GM21423 (cell line): ENCODE data around the gene ATF4.
A peak's percentile ranks its signal among the peaks of the same experiment; 100 is the strongest.
"Not testable (repeated sequence)": the region's sequence is repeated elsewhere in the genome, so short reads cannot be mapped to it uniquely, and the experiment has no call there.

ENCODE experiments used
- ATAC-seq: cut with Tn5 transposase; IDR thresholded peaks from one replicate; pipeline ENCODE4 v1.9.1; 2021; ENCODE audit warnings: mild to moderate bottlenecking, moderate library complexity; ENCODE audit not compliant: unreplicated experiment

Gene ATF4

DNA sequence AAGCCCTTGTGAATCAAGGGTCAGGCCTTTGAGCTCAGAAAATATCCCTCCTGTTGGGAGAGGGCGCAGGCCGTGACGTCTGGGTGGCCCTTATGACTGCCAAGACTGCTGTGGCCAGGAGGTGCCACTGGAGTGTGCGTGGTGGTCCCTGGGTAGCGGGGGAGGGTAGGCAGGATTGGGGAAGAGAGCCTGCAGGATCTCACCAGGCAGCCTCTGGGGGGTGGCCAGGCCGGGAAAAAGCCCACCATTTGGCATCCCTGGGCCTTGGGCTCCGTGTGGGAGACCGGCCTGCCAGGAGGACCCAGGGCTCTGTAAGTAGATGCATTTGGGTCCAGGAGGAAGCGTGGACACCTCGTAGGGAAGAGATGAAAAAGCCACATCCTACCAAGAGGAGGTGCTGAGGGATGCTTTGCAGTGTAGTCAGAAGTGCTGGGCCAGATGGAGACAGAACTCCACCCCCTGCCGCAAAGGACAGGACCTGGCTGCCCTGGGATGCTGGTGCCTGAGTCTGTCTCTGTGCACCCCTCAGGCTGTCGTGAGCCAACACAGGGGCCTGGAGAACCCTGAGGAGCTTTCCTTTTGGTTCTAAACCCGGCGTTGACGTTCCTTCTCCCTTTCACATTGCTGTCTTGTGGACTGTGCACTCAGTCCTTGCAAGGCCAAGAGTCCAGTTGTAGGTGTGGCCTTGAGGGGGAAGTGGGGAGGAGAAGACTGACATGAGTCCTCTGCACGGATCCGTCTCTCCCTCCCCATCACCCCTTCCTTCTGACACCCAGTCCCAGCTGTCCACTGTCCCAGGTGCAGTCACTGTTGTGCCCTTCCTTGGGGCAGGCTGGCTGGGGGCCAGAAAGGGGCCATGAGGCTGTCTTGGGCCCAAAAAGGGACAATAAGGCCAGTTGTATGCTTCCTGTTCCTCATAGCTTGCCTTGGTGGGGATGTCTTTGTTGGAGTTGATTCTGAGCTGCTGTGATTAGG lies 31.0 kb upstream of the ATF4 start:
- ATAC-seq: no peak

DNA sequence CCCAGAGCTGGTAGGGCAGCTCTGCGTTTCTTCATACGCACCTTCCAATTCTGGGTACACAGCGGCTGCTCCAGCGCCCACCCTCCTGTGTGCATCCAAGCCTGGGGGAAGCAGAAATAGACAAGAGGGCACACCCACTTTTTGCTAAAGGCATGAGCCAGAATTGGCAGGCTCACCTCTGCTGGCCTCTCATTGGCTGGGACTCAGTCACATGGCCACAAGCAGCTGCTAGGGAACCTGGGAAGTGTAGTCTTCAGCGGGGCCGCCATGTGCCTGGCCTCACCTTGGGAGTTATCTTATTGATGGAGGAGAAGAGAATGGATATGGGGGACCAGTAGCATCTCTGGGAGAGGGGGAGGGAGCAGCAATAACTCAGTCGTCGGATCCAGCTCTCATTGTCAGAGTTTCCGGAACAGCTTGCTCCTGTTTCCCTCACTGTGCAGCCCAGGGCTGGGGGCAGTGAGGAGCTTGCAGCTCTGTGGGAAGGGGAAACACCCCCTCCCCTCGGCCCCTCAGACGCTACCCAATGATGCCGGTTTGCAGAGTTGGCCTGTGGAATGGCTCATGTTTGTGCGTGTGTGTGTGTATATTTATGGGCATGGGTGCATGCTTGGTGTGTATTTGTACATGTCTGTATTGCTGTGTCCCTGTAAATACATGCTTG lies 30.1 kb upstream of the ATF4 start:
- ATAC-seq: no peak

GRCh38 chr22:39490966-39491680 lies 29.2 kb upstream of the ATF4 start:
- ATAC-seq: no peak

- no peak for ATAC-seq
These were observed 28.7 kb upstream of the ATF4 start for GRCh38 chr22:39491696-39492095.

GRCh38 chr22:39492186-39492585 lies 28.2 kb upstream of the ATF4 start:
- ATAC-seq: no peak

GRCh38 chr22:39493759-39494158 lies 26.6 kb upstream of the ATF4 start:
- no peak for ATAC-seq

DNA sequence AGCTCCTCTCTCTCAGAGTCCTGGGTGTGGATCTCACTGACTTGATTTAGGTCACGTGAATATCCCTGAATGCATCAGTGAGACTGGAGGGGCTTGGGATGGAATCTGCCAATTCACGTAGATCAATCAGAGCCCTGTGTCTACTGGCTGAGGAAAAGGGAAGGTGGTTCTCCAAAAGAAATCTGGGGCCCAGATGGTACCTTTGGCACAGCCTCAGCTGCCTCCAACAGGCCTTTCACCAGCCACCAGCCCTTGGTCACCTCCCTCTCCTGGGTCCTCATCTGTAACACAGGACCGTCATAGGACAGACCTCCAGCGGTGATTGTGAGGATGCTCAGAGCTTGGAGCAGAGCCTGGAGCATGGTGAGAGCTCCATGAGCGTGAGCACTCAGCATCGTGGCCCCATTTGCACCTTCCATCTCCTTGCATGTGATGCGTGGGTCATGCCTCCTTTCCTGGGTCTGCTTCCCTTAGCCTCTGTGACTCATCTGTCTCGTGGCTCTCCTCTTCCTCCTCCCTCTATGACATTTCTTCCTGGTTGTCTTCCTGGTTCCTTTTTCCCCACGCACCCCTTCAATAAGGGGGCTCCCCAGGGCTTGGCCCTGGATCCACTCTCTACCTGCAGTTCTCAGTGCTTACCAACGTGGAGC lies 25.8 kb upstream of the ATF4 start:
- no peak for ATAC-seq

GRCh38 chr22:39496131-39496838 lies 24.1 kb upstream of the ATF4 start:
- no peak for ATAC-seq

- no peak for ATAC-seq
These were observed 22.9 kb upstream of the ATF4 start for GRCh38 chr22:39497429-39497828.

- no peak for ATAC-seq
These were observed 22.0 kb upstream of the ATF4 start for GRCh38 chr22:39498368-39498767.

DNA sequence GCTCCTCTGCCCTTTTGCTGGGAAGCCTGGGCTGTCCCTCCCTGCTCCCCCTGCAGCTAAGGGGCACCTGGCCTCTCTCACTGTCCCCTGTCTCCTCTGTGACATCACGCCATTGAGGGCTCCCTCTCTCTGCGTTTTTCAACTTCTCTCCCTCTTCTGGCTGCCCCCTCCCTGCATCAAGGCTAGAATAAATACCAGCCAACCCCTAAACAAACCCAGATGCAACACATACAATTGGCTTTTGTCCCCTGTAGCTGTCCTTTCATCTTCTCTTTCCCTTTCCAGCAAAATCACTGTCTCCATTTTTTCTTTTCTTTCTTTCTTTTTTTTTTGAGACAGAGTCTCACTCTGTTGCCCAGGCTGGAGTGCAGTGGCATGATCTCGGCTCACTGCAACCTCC lies 21.6 kb upstream of the ATF4 start:
- ATAC-seq: no peak

GRCh38 chr22:39500101-39500500 lies 20.3 kb upstream of the ATF4 start:
- ATAC-seq: no peak

DNA sequence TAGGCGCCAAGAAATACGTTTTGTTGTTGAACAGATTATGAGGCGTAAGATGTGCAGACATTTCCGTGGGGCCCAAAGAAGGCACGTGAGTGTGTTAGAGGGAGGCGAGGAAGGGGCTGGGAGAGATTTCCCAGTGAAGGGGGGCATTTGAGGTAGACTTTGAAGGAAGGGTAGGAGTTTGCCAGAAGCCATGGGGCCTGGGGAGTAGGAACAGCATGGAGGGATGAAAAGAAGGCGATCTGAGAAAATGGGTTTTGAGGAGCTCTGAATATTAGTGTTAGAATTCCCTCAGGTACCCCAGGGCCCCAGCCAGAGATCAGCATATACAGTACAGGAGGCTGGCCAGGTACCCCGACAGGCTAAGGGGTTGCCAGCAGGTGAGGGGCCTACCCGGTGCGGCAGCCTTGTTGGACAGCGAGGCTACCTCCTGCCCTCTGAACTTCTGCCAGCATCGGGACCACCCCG lies 18.7 kb upstream of the ATF4 start:
- ATAC-seq: no peak

DNA sequence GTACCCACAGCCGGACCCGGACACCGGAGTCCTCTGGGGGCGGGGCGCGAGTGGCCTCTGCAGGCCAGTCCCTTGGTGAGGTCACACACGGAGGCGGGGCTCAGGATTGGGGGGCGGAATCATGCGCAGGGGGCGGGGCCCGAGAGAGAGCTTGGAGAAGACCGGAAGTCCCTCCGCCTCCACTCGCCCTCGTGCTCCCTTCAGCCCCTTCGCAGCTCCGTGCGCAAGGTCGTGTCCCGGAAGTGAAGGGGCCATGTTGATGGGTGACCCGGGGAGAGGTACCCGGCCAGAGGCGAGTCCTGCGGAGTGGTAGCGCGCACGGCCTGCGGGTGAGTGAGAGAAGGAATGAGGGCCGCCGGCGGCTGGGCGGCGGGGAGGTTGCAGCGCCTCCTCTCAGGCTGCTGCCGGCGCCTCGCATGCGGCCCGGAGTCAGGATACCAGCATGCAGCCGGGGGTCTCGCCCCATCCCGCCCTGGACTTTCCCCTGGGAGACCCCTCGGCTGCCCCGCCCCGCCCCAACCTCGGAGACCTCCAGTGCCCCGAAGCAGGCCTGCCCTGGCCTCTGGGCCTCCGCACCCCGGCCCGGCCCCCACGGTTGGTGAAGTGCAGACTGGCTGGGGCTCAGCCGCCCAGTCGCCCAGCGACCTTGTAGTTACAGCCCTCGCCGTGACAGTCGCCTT lies 18.1 kb upstream of the ATF4 start, which contains the start of gene MIEF1:
TSS of gene MIEF1 (plus strand) at position 182 of the 680 bp plus-strand sequence. CDS start 9,005 bp downstream, outside the sequence.
- ATAC-seq: peak; percentile 86

DNA sequence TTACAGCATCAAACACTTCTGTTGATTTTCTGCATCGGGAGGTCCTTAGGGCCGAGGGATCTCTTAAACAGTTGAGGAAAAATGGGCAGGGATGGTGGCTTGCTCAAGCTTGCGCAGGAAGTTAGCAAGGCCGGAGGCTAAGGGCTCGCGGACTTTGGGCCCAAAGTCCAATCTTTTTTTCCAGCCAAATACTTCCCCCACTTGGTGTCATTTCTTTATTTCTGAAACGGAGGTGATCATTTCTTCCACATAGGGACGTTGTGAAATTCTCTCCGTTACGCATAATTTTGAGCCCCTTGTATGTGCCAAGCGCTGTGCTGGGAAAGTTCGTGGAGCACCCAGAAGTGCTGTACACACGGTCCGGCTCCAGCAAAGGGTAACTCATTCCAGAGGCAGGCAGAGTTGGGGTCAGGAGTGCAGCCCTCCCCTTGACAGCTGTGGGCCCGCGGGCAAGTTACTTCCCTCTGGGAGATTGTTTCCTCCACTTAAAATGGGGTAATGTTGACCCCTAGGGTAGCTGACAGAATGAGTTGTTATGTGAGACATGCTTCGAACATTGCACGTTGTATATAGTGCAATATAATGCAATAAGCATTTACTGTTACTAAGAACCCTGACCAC lies 17.5 kb upstream of the ATF4 start:
- ATAC-seq: no peak

DNA sequence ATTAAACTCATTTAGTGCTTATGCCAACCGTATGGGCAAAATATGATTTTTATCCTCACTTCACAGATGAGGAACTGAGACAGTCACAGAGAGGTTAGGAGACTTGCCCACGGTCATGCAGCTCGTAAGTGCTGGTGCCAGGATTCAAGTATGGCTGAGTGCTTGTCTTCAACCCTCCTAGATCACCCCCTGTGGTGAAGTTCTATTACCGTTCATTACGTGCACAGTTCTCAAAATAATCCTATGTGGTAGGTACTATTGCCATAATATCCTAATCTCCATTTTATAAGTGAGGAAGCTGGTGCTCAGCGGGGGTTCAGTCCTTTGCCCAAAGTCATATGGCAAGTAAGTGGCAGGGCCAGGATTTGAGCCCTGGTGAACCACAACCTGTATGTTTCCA lies 16.7 kb upstream of the ATF4 start:
- no peak for ATAC-seq

GRCh38 chr22:39504071-39504470 lies 16.3 kb upstream of the ATF4 start:
- ATAC-seq: no peak

GRCh38 chr22:39507021-39507420 lies 13.3 kb upstream of the ATF4 start:
- ATAC-seq: not testable (repeated sequence)

DNA sequence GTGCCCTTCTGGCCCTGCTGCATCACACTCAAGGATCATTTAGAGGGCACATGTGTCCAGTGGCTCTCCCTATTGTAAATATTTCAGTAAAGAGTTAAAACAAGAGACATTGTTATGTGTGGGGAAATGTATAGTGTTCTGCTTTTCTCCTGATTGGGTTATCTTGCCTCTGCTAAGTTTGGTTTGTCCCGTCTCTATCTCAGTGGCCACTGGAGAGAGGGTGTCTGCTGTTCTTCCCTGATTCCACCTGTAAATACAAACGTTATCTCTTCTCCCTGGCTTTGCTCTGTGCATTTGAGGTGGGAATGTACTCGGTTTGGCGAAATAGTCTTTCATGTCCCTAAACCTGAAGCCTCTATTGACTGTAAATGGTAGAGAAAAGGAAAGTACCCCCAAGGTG lies 12.0 kb upstream of the ATF4 start:
- no peak for ATAC-seq
